A673 (cell line): ENCODE measurements around the gene SLX4IP.

Source experiments
- EZH2 ChIP-seq: fragments of 200-600 bp; sonication (generic); IDR thresholded peaks from 2 replicates; pipeline ENCODE4 v1.6.1; 2017; ENCODE audit warnings: borderline replicate concordance, low read depth, mild to moderate bottlenecking, mixed read lengths, antibody characterized with exemption, low read length; ENCODE audit not compliant: poor library complexity, severe bottlenecking
- TF ChIP-seq, protein P1 (sequence below): fragments of 300-800, 200-600 bp; sonication (generic); conservative IDR thresholded peaks from 2 replicates; pipeline ENCODE4 v1.5.1; 2017; ENCODE audit warnings: low read depth, mild to moderate bottlenecking, antibody characterized with exemption, low read length, moderate library complexity, mixed read lengths

DNA sequence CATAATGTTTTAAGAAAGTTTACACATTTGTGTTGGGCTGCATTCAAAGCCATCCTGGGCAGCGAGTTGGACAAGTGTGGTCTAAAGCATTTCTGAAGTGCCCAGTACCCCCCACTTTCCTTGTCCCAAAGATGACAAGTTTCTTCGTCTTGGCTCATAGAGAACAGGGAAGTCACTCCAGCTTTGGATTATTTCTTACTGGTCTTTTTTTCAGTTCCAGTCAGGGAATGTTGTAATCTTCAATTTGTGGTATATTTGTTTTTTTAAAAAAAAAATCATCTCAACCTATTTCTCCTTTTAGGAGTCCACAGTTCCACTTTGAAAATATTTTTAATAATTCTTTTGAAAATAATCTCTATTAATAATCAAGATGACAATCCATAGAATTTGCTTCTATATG is 34.0 kb downstream of the SLX4IP start:
- TF ChIP-seq, protein P1, sequence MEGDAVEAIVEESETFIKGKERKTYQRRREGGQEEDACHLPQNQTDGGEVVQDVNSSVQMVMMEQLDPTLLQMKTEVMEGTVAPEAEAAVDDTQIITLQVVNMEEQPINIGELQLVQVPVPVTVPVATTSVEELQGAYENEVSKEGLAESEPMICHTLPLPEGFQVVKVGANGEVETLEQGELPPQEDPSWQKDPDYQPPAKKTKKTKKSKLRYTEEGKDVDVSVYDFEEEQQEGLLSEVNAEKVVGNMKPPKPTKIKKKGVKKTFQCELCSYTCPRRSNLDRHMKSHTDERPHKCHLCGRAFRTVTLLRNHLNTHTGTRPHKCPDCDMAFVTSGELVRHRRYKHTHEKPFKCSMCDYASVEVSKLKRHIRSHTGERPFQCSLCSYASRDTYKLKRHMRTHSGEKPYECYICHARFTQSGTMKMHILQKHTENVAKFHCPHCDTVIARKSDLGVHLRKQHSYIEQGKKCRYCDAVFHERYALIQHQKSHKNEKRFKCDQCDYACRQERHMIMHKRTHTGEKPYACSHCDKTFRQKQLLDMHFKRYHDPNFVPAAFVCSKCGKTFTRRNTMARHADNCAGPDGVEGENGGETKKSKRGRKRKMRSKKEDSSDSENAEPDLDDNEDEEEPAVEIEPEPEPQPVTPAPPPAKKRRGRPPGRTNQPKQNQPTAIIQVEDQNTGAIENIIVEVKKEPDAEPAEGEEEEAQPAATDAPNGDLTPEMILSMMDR: no peak
- TF ChIP-seq EZH2: no peak
